ENCODE data around the gene STEAP3.

The STEAP3 gene

GRCh38 chr2:119227346-119227745 lies 3.7 kb downstream of the STEAP3 start:
- no peak for DNase-seq (ENCODE audit: low read depth)

GRCh38 chr2:119228136-119228535 lies 4.5 kb downstream of the STEAP3 start:
- DNase-seq (ENCODE audit: low read depth), result no peak

GRCh38 chr2:119228964-119229363 lies 5.3 kb downstream of the STEAP3 start:
- no peak for DNase-seq (ENCODE audit: low read depth)

- no peak for DNase-seq (ENCODE audit: low read depth)
Measured at GRCh38 chr2:119229716-119230115, 6.1 kb downstream of the STEAP3 start.

GRCh38 chr2:119230219-119231185 lies 6.9 kb downstream of the STEAP3 start:
- DNase-seq (ENCODE audit: low read depth), result no peak

GRCh38 chr2:119231975-119232665 lies 8.5 kb downstream of the STEAP3 start:
- no peak for DNase-seq (ENCODE audit: low read depth)

- DNase-seq (ENCODE audit: low read depth), result no peak
Measured at GRCh38 chr2:119232666-119232993, 9.0 kb downstream of the STEAP3 start.

- DNase-seq (ENCODE audit: low read depth), result no peak
Measured at GRCh38 chr2:119233326-119234020, 9.8 kb downstream of the STEAP3 start.

- DNase-seq (ENCODE audit: low read depth), result no peak
Measured at GRCh38 chr2:119234021-119235019, 10.7 kb downstream of the STEAP3 start.

GRCh38 chr2:119236796-119237195 lies 13.2 kb downstream of the STEAP3 start:
- DNase-seq (ENCODE audit: low read depth), result no peak

- DNase-seq (ENCODE audit: low read depth), result no peak
Measured at GRCh38 chr2:119240311-119241204, 16.9 kb downstream of the STEAP3 start.

GRCh38 chr2:119241205-119241532 lies 17.5 kb downstream of the STEAP3 start:
- DNase-seq (ENCODE audit: low read depth), result no peak

GRCh38 chr2:119242276-119243119 lies 18.9 kb downstream of the STEAP3 start:
- DNase-seq (ENCODE audit: low read depth), result no peak

GRCh38 chr2:119243621-119244020 lies 20.0 kb downstream of the STEAP3 start:
- no peak for DNase-seq (ENCODE audit: low read depth)

- DNase-seq (ENCODE audit: low read depth), result no peak
Measured at GRCh38 chr2:119245076-119245840, 21.6 kb downstream of the STEAP3 start.

- no peak for DNase-seq (ENCODE audit: low read depth)
Measured at GRCh38 chr2:119245841-119246230, 22.2 kb downstream of the STEAP3 start.

GRCh38 chr2:119246884-119247843 lies 23.5 kb downstream of the STEAP3 start:
- no peak for DNase-seq (ENCODE audit: low read depth)

GRCh38 chr2:119247844-119248271 lies 24.2 kb downstream of the STEAP3 start:
- DNase-seq (ENCODE audit: low read depth), result no peak
